GM12892 (cell line): ENCODE results near the gene USP14.

Source experiments
- POLR2A ChIP-seq: IDR thresholded peaks from 2 replicates; pipeline ENCODE4 v1.6.1; 2011; ENCODE audit warnings: low read depth, low read length, control low read depth
- POLR2AphosphoS5 ChIP-seq: IDR thresholded peaks from 2 replicates; pipeline ENCODE4 v1.6.1; 2011; ENCODE audit warnings: low read depth, low read length, control low read depth

GRCh38 chr18:251572-251971 lies 93.2 kb downstream of the USP14 start:
- TF ChIP-seq POLR2A (no peak), POLR2AphosphoS5 (no peak)
